SK-N-SH treated with all-trans-retinoic acid at 6 μM for 48 hours (cell line): ENCODE data around the gene NSFL1C.

Experiments used
- GLIS3 ChIP-seq: fragments of 250-450 bp; sonication (Bioruptor Pico); IDR thresholded peaks from 2 replicates; pipeline ENCODE4 v1.5.0; 2020; ENCODE audit warnings: mild to moderate bottlenecking, moderate library complexity
- PPARA ChIP-seq: fragments of 250-450 bp; sonication (Bioruptor Pico); IDR thresholded peaks from 2 replicates; pipeline ENCODE4 v1.5.0; 2020; ENCODE audit warnings: mild to moderate bottlenecking, borderline replicate concordance
- TF ChIP-seq, protein P1 (sequence below): fragments of 250-450 bp; sonication (Bioruptor Pico); IDR thresholded peaks from 2 replicates; pipeline ENCODE4 v1.5.1; 2020; ENCODE audit warnings: low read depth, mild to moderate bottlenecking, moderate library complexity

DNA sequence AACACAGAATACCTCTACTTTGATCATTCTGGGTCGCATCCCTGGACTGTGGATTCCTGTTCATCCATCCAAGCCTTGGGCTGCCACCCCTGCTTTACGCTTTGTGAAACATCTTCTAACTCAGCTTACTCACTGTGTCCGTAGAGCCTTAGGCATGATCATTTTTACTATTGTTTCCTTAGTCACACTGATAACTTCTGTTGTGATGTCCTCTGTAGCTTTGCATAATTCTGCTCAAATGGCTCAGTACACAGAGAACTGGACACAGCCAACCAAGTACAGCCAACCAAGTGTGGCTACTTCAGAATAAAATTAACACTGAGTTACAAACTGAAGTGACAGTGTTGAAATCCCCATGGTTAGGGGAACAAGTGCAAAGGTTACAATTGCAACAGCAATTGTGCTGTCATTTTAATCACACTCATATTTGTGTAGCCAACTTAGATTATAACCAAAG lies 65.2 kb downstream of the NSFL1C start:
- TF ChIP-seq, protein P1, sequence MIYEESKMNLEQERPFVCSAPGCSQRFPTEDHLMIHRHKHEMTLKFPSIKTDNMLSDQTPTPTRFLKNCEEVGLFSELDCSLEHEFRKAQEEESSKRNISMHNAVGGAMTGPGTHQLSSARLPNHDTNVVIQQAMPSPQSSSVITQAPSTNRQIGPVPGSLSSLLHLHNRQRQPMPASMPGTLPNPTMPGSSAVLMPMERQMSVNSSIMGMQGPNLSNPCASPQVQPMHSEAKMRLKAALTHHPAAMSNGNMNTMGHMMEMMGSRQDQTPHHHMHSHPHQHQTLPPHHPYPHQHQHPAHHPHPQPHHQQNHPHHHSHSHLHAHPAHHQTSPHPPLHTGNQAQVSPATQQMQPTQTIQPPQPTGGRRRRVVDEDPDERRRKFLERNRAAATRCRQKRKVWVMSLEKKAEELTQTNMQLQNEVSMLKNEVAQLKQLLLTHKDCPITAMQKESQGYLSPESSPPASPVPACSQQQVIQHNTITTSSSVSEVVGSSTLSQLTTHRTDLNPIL (CRISPR knock-in tag), result no peak
- TF ChIP-seq GLIS3 (no peak), PPARA (CRISPR knock-in tag) (no peak)
